CD4-positive, alpha-beta T cell treated with Interleukin-6 for 4 hours (primary cell): ENCODE results near the gene GRHL1.

Experiments used
- DNase-seq: peaks from one replicate; pipeline ENCODE4 v3.0.0-alpha.2; 2020; ENCODE audit warnings: mixed read lengths

The GRHL1 gene

GRCh38 chr2:10043906-10044601, 92.6 kb downstream of the GRHL1 start:
- peak; percentile 92 for DNase-seq

GRCh38 chr2:10045561-10046355, 94.3 kb downstream of the GRHL1 start:
- DNase-seq = no peak

- DNase-seq = no peak
Measured at GRCh38 chr2:10046931-10047330, 95.4 kb downstream of the GRHL1 start.

GRCh38 chr2:10047616-10048500, 96.4 kb downstream of the GRHL1 start:
- no peak for DNase-seq

- peak; percentile 33 for DNase-seq
Measured at GRCh38 chr2:10048501-10049171, 97.1 kb downstream of the GRHL1 start.
